G401 (cell line): ENCODE results near the gene AUTS2. TPM values are rescaled to one million over a fixed set of nuclear protein-coding genes. Genes with fewer than 3 reads are reported as not detected.
"Not testable (repeated sequence)": the region's sequence is repeated elsewhere in the genome, so short reads cannot be mapped to it uniquely, and the experiment has no call there.

Experiments used
- DNase-seq: peaks from one replicate; pipeline ENCODE4 v3.0.0-alpha.2; 2015; ENCODE audit warnings: low spot score
- in situ Hi-C: cut with HindIII; loops from 2 replicates; pipeline ENCODE4 v1.10.0; 2016; ENCODE audit warnings: low sequenced_read_pairs, mixed read lengths
- total RNA-seq: library from RNA; depleted of rRNA; stranded (reverse); fragments of >200 nt; shearing (Covaris generic); gene quantifications from 2 replicates; pipeline ENCODE4 v1.2.3, GENCODE V29; 2014

The AUTS2 gene
- total RNA-seq, 1 experiment from 2014 or later, result 4.4 TPM

- DNase-seq, result no peak
- in situ Hi-C loops, result no loop called here
Measured at GRCh38 chr7:70728872-70729552, 1130.7 kb downstream of the AUTS2 start.

GRCh38 chr7:70729553-70730157 lies 1131.4 kb downstream of the AUTS2 start:
- DNase-seq, in situ Hi-C loops: not testable (repeated sequence)

GRCh38 chr7:70730451-70731110 lies 1132.3 kb downstream of the AUTS2 start:
- no peak for DNase-seq
- in situ Hi-C loops, result no loop called here

DNA sequence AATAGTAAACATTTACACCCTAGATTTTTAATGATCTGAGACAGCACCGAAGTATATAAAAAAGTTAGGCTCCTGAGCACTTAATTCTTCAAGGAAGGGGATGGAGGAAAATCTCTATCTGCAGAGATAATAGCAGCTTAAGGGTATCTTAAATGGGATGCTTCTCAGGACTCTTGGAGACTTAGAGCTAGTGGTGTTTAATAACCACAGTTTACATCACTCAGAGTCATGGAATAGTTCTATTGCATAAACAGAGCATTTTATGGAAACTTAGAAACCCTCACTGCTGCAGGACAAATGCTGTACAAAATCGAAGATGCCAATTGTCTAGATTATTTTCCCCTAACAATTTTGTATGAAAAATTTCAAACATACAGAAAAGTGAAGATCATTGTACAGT lies 1134.8 kb downstream of the AUTS2 start:
- in situ Hi-C loops, result no loop called here
- DNase-seq, result no peak

GRCh38 chr7:70734411-70734810 lies 1136.1 kb downstream of the AUTS2 start:
- in situ Hi-C loops, result no loop called here
- DNase-seq, result no peak

DNA sequence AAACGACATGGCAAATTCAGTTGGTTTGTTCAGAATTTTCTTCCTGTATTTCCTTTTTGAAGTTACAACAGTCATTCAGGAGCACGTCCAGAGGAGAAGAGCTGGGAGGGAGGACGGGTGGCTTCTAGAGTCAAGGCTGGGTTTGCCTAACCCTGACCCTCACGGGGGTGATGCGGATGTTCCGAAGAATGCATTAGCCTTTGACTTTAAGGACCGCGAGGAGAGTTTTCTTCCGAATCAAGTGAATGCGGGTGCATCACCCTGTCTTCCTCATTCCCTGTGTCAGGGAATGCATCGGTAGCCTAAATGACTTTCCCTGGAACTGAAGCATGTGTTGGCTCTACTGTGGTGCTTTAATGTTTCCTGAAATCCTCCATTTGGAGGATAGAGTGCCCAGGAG lies 1137.0 kb downstream of the AUTS2 start:
- in situ Hi-C loops, result no loop called here
- no peak for DNase-seq

GRCh38 chr7:70736715-70737460 lies 1138.6 kb downstream of the AUTS2 start:
- DNase-seq, result no peak
- in situ Hi-C loops, result no loop called here

DNA sequence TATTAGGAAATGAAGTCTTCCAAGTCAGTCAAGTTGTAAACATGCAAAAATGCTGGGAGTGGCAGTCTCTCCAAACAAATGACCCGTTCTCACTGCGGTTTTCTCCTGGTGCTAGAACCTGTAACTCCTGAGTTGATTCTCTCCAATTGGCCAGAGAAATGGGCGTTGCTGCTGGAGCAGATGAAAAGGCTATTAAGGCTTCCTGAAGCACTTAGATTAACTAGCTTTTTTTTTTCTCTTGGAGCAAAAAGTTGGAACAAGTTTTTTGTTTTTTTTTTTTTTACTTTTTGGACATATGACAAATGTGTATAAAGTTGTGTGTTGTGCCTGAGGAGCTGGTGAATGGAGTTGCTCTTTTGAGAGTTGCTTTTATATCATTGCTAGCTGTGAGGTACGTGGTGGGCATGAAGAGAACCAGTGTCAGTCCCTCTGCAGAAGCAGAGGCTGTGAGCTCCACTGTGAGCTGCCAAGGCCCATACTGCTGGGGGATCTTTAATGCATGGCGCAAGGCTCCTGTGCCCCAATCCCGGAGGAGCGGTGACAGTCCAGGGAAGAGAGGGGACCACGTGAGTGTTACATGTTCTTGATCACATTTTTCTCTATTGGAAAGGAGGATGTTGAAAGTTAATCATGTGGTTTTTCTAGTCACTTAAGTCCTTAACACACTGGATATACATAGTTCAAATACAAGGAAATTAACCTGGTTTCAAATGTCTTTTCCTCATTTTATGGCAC lies 1140.0 kb downstream of the AUTS2 start:
- in situ Hi-C loops, result no loop called here
- peak; percentile 29 for DNase-seq

DNA sequence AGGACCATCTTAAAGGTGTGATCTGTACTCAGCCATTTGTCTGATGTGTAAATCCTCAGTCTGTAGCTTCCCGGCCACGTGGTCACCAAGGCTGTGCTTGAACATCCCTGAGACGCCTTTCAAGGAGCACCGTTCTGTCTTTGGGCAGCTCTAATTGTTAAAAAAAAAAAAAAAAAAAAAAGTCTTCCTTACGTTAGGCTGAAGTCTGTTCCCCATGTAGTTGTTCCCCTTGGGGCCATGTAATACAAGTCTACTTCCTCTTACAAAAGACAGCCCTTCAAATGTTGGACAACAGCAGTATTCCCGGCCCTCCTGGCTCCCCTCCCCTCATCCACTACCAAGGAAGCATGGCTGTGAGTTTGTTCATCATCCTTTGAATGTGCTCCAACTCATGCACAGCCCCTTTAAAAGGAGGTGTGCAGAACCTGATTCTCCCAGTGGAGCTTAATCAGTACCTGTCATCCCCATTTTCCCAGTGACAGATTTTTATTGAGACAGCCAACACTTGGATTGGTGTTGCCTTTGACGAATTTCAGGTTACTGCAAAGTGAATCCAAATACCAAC lies 1141.5 kb downstream of the AUTS2 start:
- no peak for DNase-seq
- in situ Hi-C loops, result no loop called here

DNA sequence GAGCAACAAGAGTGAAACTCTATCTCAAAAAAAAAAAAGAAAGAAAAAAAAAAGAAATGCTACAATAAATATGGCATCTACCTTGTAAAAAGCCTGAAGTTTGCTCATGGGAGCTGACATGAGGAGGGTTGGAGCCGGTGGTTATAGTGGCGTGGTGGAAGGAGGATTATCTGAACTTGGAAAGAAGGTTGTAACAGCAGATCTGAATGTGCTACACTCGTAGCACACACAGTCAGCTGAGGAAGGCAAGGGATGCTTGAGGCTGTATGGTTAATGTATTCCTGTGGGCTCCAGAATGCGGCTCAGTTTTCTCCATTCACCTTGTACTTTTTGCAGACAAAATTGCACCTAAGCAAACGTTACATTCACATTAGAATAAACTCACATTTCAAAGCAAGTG lies 1143.4 kb downstream of the AUTS2 start:
- in situ Hi-C loops, result no loop called here
- DNase-seq, result no peak

- no peak for DNase-seq
- in situ Hi-C loops, result no loop called here
Measured at GRCh38 chr7:70743531-70744325, 1145.5 kb downstream of the AUTS2 start.

DNA sequence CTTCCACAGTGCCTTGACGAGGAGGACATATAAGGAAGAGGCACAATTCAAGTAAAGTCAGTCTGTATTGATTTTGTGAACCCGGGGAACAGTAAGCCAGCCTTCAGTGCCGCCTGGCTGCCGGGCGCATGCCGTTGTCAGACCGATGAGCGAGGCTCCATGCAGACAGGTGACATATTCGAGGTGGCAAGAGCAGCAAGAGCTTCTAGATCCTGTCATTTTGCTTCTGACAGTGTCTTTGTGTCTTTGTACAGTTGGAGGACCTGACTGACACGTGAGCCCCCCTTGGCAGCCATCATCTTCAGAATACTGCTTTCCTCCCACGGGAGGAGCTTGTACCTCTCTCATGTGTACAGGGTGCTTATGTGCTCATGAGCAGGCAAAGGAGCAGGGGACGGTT lies 1146.2 kb downstream of the AUTS2 start:
- DNase-seq, result no peak
- in situ Hi-C loops, result no loop called here

- no peak for DNase-seq
- in situ Hi-C loops, result no loop called here
Measured at GRCh38 chr7:70749831-70750230, 1151.6 kb downstream of the AUTS2 start.

DNA sequence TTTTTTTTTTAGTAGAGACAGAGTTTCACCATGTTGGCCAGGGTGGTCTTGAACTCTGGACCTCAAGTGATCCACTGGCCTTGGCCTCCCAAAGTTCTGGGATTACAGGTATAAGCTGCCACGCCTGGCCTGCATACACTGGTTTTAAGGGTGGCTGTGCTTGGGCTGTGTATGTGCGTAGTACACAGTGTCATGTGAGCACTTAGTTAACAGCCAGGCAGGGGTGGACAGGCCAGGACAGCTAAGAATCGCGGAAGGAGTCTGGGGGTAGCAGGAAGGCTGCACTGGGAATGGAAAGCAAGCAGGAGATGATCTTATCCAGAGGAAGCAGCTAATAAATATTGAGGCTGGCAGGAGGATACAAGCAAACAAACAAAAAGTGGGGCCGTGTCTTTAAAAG lies 1153.6 kb downstream of the AUTS2 start:
- no peak for DNase-seq
- in situ Hi-C loops, result no loop called here

DNA sequence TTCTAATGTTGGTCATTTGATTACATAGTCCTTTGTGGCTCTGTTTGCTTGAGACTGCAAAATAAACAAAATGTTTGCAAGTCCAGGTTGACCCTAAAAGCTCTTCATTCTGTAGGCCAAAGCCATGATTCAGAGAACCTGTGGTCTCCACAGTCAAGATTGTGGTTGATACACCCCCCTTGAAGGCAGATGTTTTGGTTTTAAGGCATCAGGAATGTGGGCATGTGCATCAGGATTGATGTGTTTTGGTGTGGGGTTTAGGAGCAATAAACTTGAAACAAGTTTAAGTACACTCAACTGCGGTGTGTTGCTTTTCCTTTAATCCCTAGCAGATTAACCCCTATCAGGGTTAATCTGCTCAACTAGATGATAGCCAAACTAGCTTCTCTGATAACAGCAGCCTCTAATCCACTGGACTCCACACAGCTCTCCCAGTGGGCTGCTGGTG lies 1154.5 kb downstream of the AUTS2 start:
- DNase-seq, result no peak
- in situ Hi-C loops, result no loop called here

DNA sequence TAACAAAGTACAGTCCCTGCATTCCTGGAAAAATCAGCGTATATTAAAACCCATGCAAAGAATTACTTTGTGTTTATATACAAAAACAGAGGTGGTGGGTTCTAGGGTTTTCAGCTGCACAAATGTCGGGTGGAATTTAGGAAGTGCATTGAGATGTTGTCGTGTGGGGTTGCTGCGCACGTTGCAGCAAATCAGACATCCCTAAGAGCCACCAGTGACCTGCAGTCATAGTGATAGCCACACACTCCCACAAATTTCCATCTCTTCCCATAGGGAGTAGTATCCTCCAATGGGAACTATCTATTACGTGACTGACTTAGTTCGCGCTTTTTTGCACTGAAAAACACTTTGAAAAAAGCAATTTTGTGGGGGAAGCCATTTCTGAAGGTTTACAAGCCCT lies 1158.5 kb downstream of the AUTS2 start:
- no peak for DNase-seq

GRCh38 chr7:70758646-70759045 lies 1160.4 kb downstream of the AUTS2 start:
- no peak for DNase-seq
- in situ Hi-C loops, result no loop called here

More for the DNA sequence above, 1158.5 kb downstream of the AUTS2 start:
- in situ Hi-C loops, result no loop called here

- in situ Hi-C loops, result no loop called here
- DNase-seq, result no peak
Measured at GRCh38 chr7:70759674-70760073, 1161.4 kb downstream of the AUTS2 start.
